Measurements from ENCODE around the gene ARHGDIB. TPM values are rescaled to one million over a fixed set of nuclear protein-coding genes. Genes with fewer than 3 reads are reported as not detected.

The ARHGDIB gene
- total and polyA plus RNA-seq, 10 of the 15 experiments (the other 5 are each of a cell fraction or from before 2014, with no cell fraction given), result 796 to 2,849 (median 1,346) TPM

DNA sequence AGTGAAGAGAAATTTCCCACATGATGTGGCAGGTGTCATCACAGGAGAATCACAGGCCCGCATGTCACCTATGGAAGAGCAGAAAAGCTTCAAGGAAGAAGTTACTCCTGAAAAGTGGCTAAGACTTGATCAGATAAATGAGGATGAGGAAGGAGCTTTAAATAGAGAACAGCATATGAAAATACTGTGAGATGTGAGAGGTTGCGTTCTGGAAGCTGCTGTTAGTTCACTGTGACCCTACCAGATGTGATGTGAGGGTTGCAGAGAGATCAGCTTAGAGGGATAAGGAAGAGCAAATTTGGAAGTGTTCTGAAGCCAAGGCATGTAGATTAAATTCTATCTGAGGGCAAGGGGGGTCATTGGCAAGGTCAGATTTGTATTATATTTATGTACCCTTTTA is 40.2 kb downstream of the ARHGDIB start:
- BruUV-seq (replicated peaks), result no TSS peak
- Histone ChIP-seq H2AFZ (ENCODE audit: control insufficient read depth, low read depth, low read length) (no peak overlapping the region), H3K9me3 (replicated peaks; ENCODE audit: control insufficient read depth, insufficient read depth, low read length) (no peaks in the 10 kb centered on the region), H3K27me3 (replicated peaks in 1 of 2; ENCODE audit: control insufficient read depth in 2 of 2, insufficient read depth in 2 of 2, low read length in 1 of 2) (no peaks in the 10 kb centered on the region), H4K20me1 (ENCODE audit: control insufficient read depth, insufficient read depth) (no peaks in the 10 kb centered on the region), H3K79me2 (ENCODE audit: control insufficient read depth, insufficient read depth, low read length) (no peaks in the 10 kb centered on the region), H3K27ac (ENCODE audit: control insufficient read depth, insufficient read depth) (no peak overlapping the region), H3K4me3 (no peak overlapping the region), H3K4me1 (ENCODE audit: control insufficient read depth, insufficient read depth, low read length) (no peaks in the 10 kb centered on the region), H3K36me3 (ENCODE audit: control insufficient read depth in 2 of 2, insufficient read depth in 2 of 2, low read length in 1 of 2) (0 out of 4 replicates have a peak, but pooled peaks cover 0 to 5% of the 10 kb centered on the region in 2 experiments), H3K9ac (ENCODE audit: control insufficient read depth, insufficient read depth, low read length) (no peak overlapping the region), H3K4me2 (ENCODE audit: control insufficient read depth, insufficient read depth) (no peak overlapping the region)
- TF ChIP-seq CHD2 (IDR thresholded peaks at IDR 0.05; ENCODE audit: borderline replicate concordance, low read depth, low read length) (no peak), SIN3A (IDR thresholded peaks at IDR 0.05; ENCODE audit: low read depth, low read length) (no peak), ATF2 (IDR thresholded peaks at IDR 0.05; ENCODE audit: low read length) (no peak), FOS (IDR thresholded peaks at IDR 0.05; ENCODE audit: borderline replicate concordance, extremely low read depth, insufficient read length) (no peak), YY1 (IDR thresholded peaks at IDR 0.05; ENCODE audit: low read depth, low read length) (no peak), ETV6 (conservative IDR thresholded peaks at IDR 0.05 in 1 of 2, IDR thresholded peaks at IDR 0.05 in 1 of 2; ENCODE audit: borderline replicate concordance in 1 of 2, low read depth in 1 of 2) (no peak), ZNF384 (IDR thresholded peaks at IDR 0.05; ENCODE audit: borderline replicate concordance, low read depth, low read length) (no peak), STAT3 (IDR thresholded peaks at IDR 0.05; ENCODE audit: low read depth, low read length) (no peak), IKZF2 (IDR thresholded peaks at IDR 0.05) (no peak), IRF3 (IDR thresholded peaks at IDR 0.05) (no peak), PAX5 (IDR thresholded peaks at IDR 0.05; ENCODE audit: borderline replicate concordance, low read depth, low read length) (no peak), SP1 (IDR thresholded peaks at IDR 0.05; ENCODE audit: low read depth, low read length) (no peak), TCF12 (IDR thresholded peaks at IDR 0.05; ENCODE audit: low read depth, low read length) (no peak), TCF7 (IDR thresholded peaks at IDR 0.05; ENCODE audit: borderline replicate concordance) (no peak), ZNF622 (IDR thresholded peaks at IDR 0.05) (no peak)
- TF ChIP-seq, protein P1, sequence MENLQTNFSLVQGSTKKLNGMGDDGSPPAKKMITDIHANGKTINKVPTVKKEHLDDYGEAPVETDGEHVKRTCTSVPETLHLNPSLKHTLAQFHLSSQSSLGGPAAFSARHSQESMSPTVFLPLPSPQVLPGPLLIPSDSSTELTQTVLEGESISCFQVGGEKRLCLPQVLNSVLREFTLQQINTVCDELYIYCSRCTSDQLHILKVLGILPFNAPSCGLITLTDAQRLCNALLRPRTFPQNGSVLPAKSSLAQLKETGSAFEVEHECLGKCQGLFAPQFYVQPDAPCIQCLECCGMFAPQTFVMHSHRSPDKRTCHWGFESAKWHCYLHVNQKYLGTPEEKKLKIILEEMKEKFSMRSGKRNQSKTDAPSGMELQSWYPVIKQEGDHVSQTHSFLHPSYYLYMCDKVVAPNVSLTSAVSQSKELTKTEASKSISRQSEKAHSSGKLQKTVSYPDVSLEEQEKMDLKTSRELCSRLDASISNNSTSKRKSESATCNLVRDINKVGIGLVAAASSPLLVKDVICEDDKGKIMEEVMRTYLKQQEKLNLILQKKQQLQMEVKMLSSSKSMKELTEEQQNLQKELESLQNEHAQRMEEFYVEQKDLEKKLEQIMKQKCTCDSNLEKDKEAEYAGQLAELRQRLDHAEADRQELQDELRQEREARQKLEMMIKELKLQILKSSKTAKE (IDR thresholded peaks at IDR 0.05; ENCODE audit: low read depth, poor library complexity, severe bottlenecking), result no peak
- TF ChIP-seq, protein P2, sequence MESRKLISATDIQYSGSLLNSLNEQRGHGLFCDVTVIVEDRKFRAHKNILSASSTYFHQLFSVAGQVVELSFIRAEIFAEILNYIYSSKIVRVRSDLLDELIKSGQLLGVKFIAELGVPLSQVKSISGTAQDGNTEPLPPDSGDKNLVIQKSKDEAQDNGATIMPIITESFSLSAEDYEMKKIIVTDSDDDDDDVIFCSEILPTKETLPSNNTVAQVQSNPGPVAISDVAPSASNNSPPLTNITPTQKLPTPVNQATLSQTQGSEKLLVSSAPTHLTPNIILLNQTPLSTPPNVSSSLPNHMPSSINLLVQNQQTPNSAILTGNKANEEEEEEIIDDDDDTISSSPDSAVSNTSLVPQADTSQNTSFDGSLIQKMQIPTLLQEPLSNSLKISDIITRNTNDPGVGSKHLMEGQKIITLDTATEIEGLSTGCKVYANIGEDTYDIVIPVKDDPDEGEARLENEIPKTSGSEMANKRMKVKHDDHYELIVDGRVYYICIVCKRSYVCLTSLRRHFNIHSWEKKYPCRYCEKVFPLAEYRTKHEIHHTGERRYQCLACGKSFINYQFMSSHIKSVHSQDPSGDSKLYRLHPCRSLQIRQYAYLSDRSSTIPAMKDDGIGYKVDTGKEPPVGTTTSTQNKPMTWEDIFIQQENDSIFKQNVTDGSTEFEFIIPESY (IDR thresholded peaks at IDR 0.05), result no peak
- TF ChIP-seq, protein P3, sequence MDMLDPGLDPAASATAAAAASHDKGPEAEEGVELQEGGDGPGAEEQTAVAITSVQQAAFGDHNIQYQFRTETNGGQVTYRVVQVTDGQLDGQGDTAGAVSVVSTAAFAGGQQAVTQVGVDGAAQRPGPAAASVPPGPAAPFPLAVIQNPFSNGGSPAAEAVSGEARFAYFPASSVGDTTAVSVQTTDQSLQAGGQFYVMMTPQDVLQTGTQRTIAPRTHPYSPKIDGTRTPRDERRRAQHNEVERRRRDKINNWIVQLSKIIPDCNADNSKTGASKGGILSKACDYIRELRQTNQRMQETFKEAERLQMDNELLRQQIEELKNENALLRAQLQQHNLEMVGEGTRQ (IDR thresholded peaks at IDR 0.05; ENCODE audit: borderline replicate concordance, low read depth, low read length), result no peak
- ChIA-PET SMC1A (ENCODE audit: uncharacterized antibody, unreplicated experiment) (interaction anchor here (0.7 to 2.0 kb wide), 6 partner anchors 9 to 990 kb away, joined by 3 to 7 read pairs (median 3); partner anchors contain the start of genes DERA and ERP27), POLR2A (no interaction called here), RAD21 (ENCODE audit: unreplicated experiment) (interaction anchor here (1.0 kb wide), 1 partner anchor 74 kb away, joined by 4 read pairs; no protein-coding TSS in a partner anchor), CTCF (interaction anchor here (0.7 to 1.3 kb wide), 4 partner anchors 8 to 189 kb away, joined by 3 to 4 read pairs (median 3); no protein-coding TSS in a partner anchor)
- FAIRE-seq (no peak), DNase-seq (ENCODE audit: low read depth, low spot score) (no peak), ATAC-seq (no peak)
- WGBS (ENCODE audit: insufficient coverage, insufficient replicate concordance, low lambda C conversion rate, missing lambda C conversion rate), result 75% methylated on average over 2 of the region's 2 CpGs
- in situ Hi-C loops (cut with MboI) (no loop called here), intact Hi-C loops (cut with micrococcal nuclease; ENCODE audit: unreplicated experiment) (no loop called here)

All from GM12878 (cell line).